WTC11 (cell line): Measurements from ENCODE around the gene PTN.

Experiments
- ATF1 ChIP-seq: sonication (generic); formaldehyde crosslinking; IDR thresholded peaks from 2 replicates; pipeline ENCODE4 v1.8.1; 2023; ENCODE audit warnings: mild to moderate bottlenecking, moderate library complexity, missing genetic modification reagents
- CREB1 ChIP-seq: sonication (generic); formaldehyde crosslinking; IDR thresholded peaks from 2 replicates; pipeline ENCODE4 v1.8.0; 2023; ENCODE audit warnings: mild to moderate bottlenecking, missing genetic modification reagents
- CTCF ChIP-seq: fragments of 200-600 bp; IDR thresholded peaks from 2 replicates; pipeline ENCODE4 v1.8.0; 2022; ENCODE audit warnings: antibody characterized with exemption
- ERG ChIP-seq: fragments of 250-450 bp; sonication (Bioruptor Pico); IDR thresholded peaks from 2 replicates; pipeline ENCODE4 v1.8.0; 2021; ENCODE audit warnings: mild to moderate bottlenecking
- ESRRA ChIP-seq: sonication (generic); formaldehyde crosslinking; IDR thresholded peaks from 2 replicates; pipeline ENCODE4 v1.8.1; 2022; ENCODE audit warnings: mild to moderate bottlenecking, missing genetic modification reagents, borderline replicate concordance
- FOXJ3 ChIP-seq: sonication (generic); formaldehyde crosslinking; IDR thresholded peaks from 2 replicates; pipeline ENCODE4 v1.9.0; 2021; ENCODE audit warnings: missing genetic modification reagents, mild to moderate bottlenecking, borderline replicate concordance
- IRF1 ChIP-seq: sonication (generic); formaldehyde crosslinking; IDR thresholded peaks from 2 replicates; pipeline ENCODE4 v1.8.0; 2023; ENCODE audit warnings: missing genetic modification reagents
- JAZF1 ChIP-seq: fragments of 250-450 bp; sonication (Bioruptor Pico); IDR thresholded peaks from 2 replicates; pipeline ENCODE4 v1.9.0; 2021; ENCODE audit warnings: moderate library complexity, mild to moderate bottlenecking, inconsistent platforms
- JUN ChIP-seq: sonication (generic); formaldehyde crosslinking; IDR thresholded peaks from 2 replicates; pipeline ENCODE4 v1.8.0; 2023; ENCODE audit warnings: mild to moderate bottlenecking, missing genetic modification reagents
- KAT7 ChIP-seq: sonication (generic); formaldehyde crosslinking; IDR thresholded peaks from 2 replicates; pipeline ENCODE4 v1.8.1; 2023; ENCODE audit warnings: missing genetic modification reagents, mild to moderate bottlenecking, borderline replicate concordance
- NFATC4 ChIP-seq: fragments of 250-450 bp; sonication (Bioruptor Pico); IDR thresholded peaks from 2 replicates; pipeline ENCODE4 v1.9.0; 2021; ENCODE audit warnings: mild to moderate bottlenecking
- ZNF425 ChIP-seq: fragments of 250-450 bp; sonication (Bioruptor Pico); conservative IDR thresholded peaks from 2 replicates; pipeline ENCODE4 v1.9.0; 2021; ENCODE audit warnings: mild to moderate bottlenecking

GRCh38 chr7:137306748-137307147 lies 36.8 kb downstream of the PTN start:
- no peak for TF ChIP-seq CREB1 (CRISPR knock-in tag)
- TF ChIP-seq JAZF1 (CRISPR knock-in tag) = no peak
- no peak for TF ChIP-seq ZNF425
- TF ChIP-seq ERG (CRISPR knock-in tag) = no peak
- no peak for TF ChIP-seq CTCF
- TF ChIP-seq ESRRA = no peak
- no peak for TF ChIP-seq JUN
- no peak for TF ChIP-seq KAT7 (CRISPR knock-in tag)
- no peak for TF ChIP-seq NFATC4 (CRISPR knock-in tag)
- TF ChIP-seq IRF1 (CRISPR knock-in tag) = no peak
- no peak for TF ChIP-seq FOXJ3 (CRISPR knock-in tag)
- TF ChIP-seq ATF1 (CRISPR knock-in tag) = no peak
